ENCODE data around the gene LUC7L3. TPM values are rescaled to one million over a fixed set of nuclear protein-coding genes. Genes with fewer than 3 reads are reported as not detected.

LUC7L3 gene
- total RNA-seq, 1 experiment from 2014 or later = 154 TPM

GRCh38 chr17:50762177-50762576 is 42.8 kb downstream of the LUC7L3 start:
- Histone ChIP-seq H3K56ac (ENCODE audit: insufficient read length, low read depth, low read length) (no peak overlapping the region), H3K9ac (ENCODE audit: extremely low read depth, insufficient read length, low read length) (no peak overlapping the region), H3K23ac (ENCODE audit: insufficient read length, low read depth, low read length) (no peak overlapping the region), H3K23me2 (ENCODE audit: insufficient read length, low read depth, low read length, poor library complexity, severe bottlenecking) (no peaks in the 10 kb centered on the region), H2BK120ac (ENCODE audit: low read depth, low read length, poor library complexity, severe bottlenecking) (no peak overlapping the region), H2BK15ac (ENCODE audit: low read depth, low read length) (no peak overlapping the region), H2BK20ac (ENCODE audit: low read depth, low read length, poor library complexity, severe bottlenecking) (no peak overlapping the region), H3K4ac (ENCODE audit: low read depth, low read length) (no peak overlapping the region), H3K4me2 (ENCODE audit: insufficient read depth, insufficient read length, low read length) (no peak overlapping the region), H3K9me3 (ENCODE audit: control insufficient read depth, low read depth, low read length) (no peaks in the 10 kb centered on the region), H2AK5ac (ENCODE audit: insufficient read length, low read length) (no peak overlapping the region), H4K91ac (ENCODE audit: insufficient read length, low read depth, low read length) (no peak overlapping the region), H4K5ac (ENCODE audit: insufficient read length, low read depth, low read length) (no peak overlapping the region), H3K14ac (ENCODE audit: insufficient read depth, low read length) (no peak overlapping the region), H3T11ph (ENCODE audit: low read length) (no peak overlapping the region), H3K79me2 (ENCODE audit: insufficient read depth, low read length) (no peaks in the 10 kb centered on the region), H4K20me1 (ENCODE audit: control insufficient read depth, insufficient read depth, insufficient read length) (no peaks in the 10 kb centered on the region), H2BK12ac (ENCODE audit: insufficient read length, low read depth, low read length) (no peak overlapping the region), H3K27me3 (ENCODE audit: insufficient read depth, low read length) (no peaks in the 10 kb centered on the region), H2AFZ (ENCODE audit: low read length) (no peak overlapping the region), H3K4me1 (ENCODE audit: insufficient read depth, low read length) (peaks cover 4% of the 10 kb centered on the region; the same call in 1 of the 2 replicates), H2BK5ac (ENCODE audit: insufficient read length, low read length) (no peak overlapping the region), H3K79me1 (ENCODE audit: insufficient read depth, low read depth, low read length, poor library complexity, severe bottlenecking) (no peaks in the 10 kb centered on the region), H3K27ac (ENCODE audit: insufficient read length, low read depth, low read length) (no peak overlapping the region), H3K18ac (ENCODE audit: insufficient read length, low read depth, low read length) (no peak overlapping the region), H4K8ac (replicated peaks; ENCODE audit: insufficient read length, low read depth, low read length) (no peak overlapping the region)
- H3K36me3 Mint-ChIP-seq (ENCODE audit: insufficient read depth in 1 of 3, low read depth in 3 of 3) = no peaks in the 10 kb centered on the region
- WGBS (ENCODE audit: extremely low coverage, insufficient read length, low lambda C conversion rate) = no CpG with 5 or more reads among the region's 2 CpGs
- no peak overlapping the region for H3K4me3 Mint-ChIP-seq
- no peak overlapping the region for H3K27ac Mint-ChIP-seq
- TF ChIP-seq, protein P1, sequence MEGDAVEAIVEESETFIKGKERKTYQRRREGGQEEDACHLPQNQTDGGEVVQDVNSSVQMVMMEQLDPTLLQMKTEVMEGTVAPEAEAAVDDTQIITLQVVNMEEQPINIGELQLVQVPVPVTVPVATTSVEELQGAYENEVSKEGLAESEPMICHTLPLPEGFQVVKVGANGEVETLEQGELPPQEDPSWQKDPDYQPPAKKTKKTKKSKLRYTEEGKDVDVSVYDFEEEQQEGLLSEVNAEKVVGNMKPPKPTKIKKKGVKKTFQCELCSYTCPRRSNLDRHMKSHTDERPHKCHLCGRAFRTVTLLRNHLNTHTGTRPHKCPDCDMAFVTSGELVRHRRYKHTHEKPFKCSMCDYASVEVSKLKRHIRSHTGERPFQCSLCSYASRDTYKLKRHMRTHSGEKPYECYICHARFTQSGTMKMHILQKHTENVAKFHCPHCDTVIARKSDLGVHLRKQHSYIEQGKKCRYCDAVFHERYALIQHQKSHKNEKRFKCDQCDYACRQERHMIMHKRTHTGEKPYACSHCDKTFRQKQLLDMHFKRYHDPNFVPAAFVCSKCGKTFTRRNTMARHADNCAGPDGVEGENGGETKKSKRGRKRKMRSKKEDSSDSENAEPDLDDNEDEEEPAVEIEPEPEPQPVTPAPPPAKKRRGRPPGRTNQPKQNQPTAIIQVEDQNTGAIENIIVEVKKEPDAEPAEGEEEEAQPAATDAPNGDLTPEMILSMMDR (conservative IDR thresholded peaks at IDR 0.05) = no peak
- peaks cover 10 to 18% of the 10 kb centered on the region in 2 experiments for H3K4me1 Mint-ChIP-seq
- DNase-seq = no peak
- no peaks in the 10 kb centered on the region for H3K27me3 Mint-ChIP-seq (ENCODE audit: low read depth)
- no peaks in the 10 kb centered on the region for H3K9me3 Mint-ChIP-seq
